GM12874 (cell line): ENCODE measurements around the gene BOC.

Experiments
- CTCF ChIP-seq: IDR thresholded peaks from 2 replicates; pipeline ENCODE4 v1.5.1; 2011; ENCODE audit warnings: low read depth, mild to moderate bottlenecking, control low read depth, low read length, moderate library complexity; ENCODE audit not compliant: insufficient read depth

BOC gene

GRCh38 chr3:113221721-113222257 is 10.4 kb downstream of the BOC start:
- no peak for TF ChIP-seq CTCF

GRCh38 chr3:113222451-113223086 is 11.2 kb downstream of the BOC start:
- no peak for TF ChIP-seq CTCF

- no peak for TF ChIP-seq CTCF
Observed at GRCh38 chr3:113223475-113224281, 12.3 kb downstream of the BOC start.

GRCh38 chr3:113225286-113225685 is 13.9 kb downstream of the BOC start:
- no peak for TF ChIP-seq CTCF

GRCh38 chr3:113226491-113226890 is 15.1 kb downstream of the BOC start:
- TF ChIP-seq CTCF, result no peak

GRCh38 chr3:113227146-113227545 is 15.8 kb downstream of the BOC start:
- no peak for TF ChIP-seq CTCF

- no peak for TF ChIP-seq CTCF
Observed at GRCh38 chr3:113228498-113229286, 17.3 kb downstream of the BOC start.
